Measurements from ENCODE around the gene CHTOP. TPM values are rescaled to one million over a fixed set of nuclear protein-coding genes. Genes with fewer than 3 reads are reported as not detected.

CHTOP gene
- total and polyA plus RNA-seq, 2 of the 8 experiments (the other 6 are each of a cell fraction or from before 2014, with no cell fraction given): 84.6 to 104 TPM

- no peak overlapping the region for H4K91ac ChIP-seq (replicated peaks; ENCODE audit: insufficient read length, low read length)
- WGBS, 2 experiments (ENCODE audit: extremely low coverage in 1 of 2, insufficient coverage in 1 of 2, insufficient read length in 1 of 2, insufficient replicate concordance in 2 of 2, low coverage in 1 of 2, low lambda C conversion rate in 2 of 2, missing lambda C conversion rate in 1 of 2): 94% methylated on average over 6 of the region's 6 CpGs; no CpG with 5 or more reads in 1 of the 2 experiments
- TF ChIP-seq PHF8 (conservative IDR thresholded peaks at IDR 0.05; ENCODE audit: low read depth, low read length): no peak
- TF ChIP-seq CBX8 (IDR thresholded peaks at IDR 0.05; ENCODE audit: borderline replicate concordance, low read depth, low read length): no peak
- no peak for TF ChIP-seq SRF (IDR thresholded peaks at IDR 0.05; ENCODE audit: low read depth, low read length)
- no peak for TF ChIP-seq SP2 (IDR thresholded peaks at IDR 0.05; ENCODE audit: low read length)
- no peak for TF ChIP-seq KDM4A (IDR thresholded peaks at IDR 0.05; ENCODE audit: low read depth, low read length, severe bottlenecking)
- TF ChIP-seq ASH2L (IDR thresholded peaks at IDR 0.05; ENCODE audit: low read length): no peak
These were observed 24.3 kb upstream of the CHTOP start for GRCh38 chr1:153609585-153609907.

More at GRCh38 chr1:153609585-153609907, 24.3 kb upstream of the CHTOP start:
- CTCF ChIA-PET (ENCODE audit: partially characterized antibody): interaction anchor here (0.9 to 15.9 kb wide), 4 partner anchors 18 to 76 kb away, joined by 3 to 224 read pairs (median 5); partner anchors contain the start of gene S100A13
- no peaks in the 10 kb centered on the region for H3K79me2 ChIP-seq (ENCODE audit: control insufficient read depth in 1 of 2, insufficient read depth in 2 of 2, low read length in 2 of 2)
- no peak overlapping the region; the same call in 1 of the 2 replicates for H2BK5ac ChIP-seq (ENCODE audit: low read depth, low read length)
- no peak overlapping the region for H2BK120ac ChIP-seq (replicated peaks; ENCODE audit: low read depth, low read length)
- H4K20me1 ChIP-seq (replicated peaks in 1 of 2; ENCODE audit: control insufficient read depth in 1 of 2, insufficient read depth in 2 of 2, low read length in 2 of 2): no peaks in the 10 kb centered on the region
- H3K4me2 ChIP-seq (ENCODE audit: insufficient read depth in 1 of 2, low read depth in 2 of 2, low read length in 2 of 2): no peak overlapping the region
- no peak for FAIRE-seq
- no peaks in the 10 kb centered on the region for H3K79me1 ChIP-seq (ENCODE audit: low read depth, low read length)
- H4K5ac ChIP-seq (ENCODE audit: insufficient read length, low read depth, low read length): no peak overlapping the region
- H2BK15ac ChIP-seq (ENCODE audit: low read length): peak overlapping the region; percentile 36
- H3K23me2 ChIP-seq (ENCODE audit: low read depth, low read length): peaks cover 3% of the 10 kb centered on the region; the same call in 1 of the 2 replicates
- H3K4me1 ChIP-seq (replicated peaks in 1 of 4; ENCODE audit: control insufficient read depth in 3 of 4, insufficient read depth in 4 of 4, low read length in 3 of 4): peaks cover 0 to 35% (median 21%) of the 10 kb centered on the region in 4 experiments; a peak in 6 of 7 replicates
- no peak overlapping the region for H4K8ac ChIP-seq (ENCODE audit: extremely low read depth, insufficient read depth, low read length)
- DNase-seq (ENCODE audit: low read depth in 1 of 2, low spot score in 2 of 2): no peak
- H2AFZ ChIP-seq (ENCODE audit: low read length): no peak overlapping the region
- H3K23ac ChIP-seq (ENCODE audit: insufficient read length): no peak overlapping the region
- H3K36me3 ChIP-seq (ENCODE audit: control insufficient read depth in 2 of 4, insufficient read depth in 4 of 4, low read length in 3 of 4): no peaks in the 10 kb centered on the region
- no peak overlapping the region for H3K4me3 ChIP-seq (ENCODE audit: extremely low read depth in 1 of 4, insufficient read depth in 2 of 4, low read depth in 3 of 4, low read length in 4 of 4)
- H3K56ac ChIP-seq (replicated peaks; ENCODE audit: insufficient read length, low read depth, low read length): no peak overlapping the region
- H2BK20ac ChIP-seq (ENCODE audit: low read length): no peak overlapping the region
- no peak overlapping the region for H3K27ac ChIP-seq (ENCODE audit: low read depth, low read length)
- H3K9me3 ChIP-seq (ENCODE audit: insufficient read depth in 2 of 2, low read depth in 1 of 2, low read length in 1 of 2): no peaks in the 10 kb centered on the region
- H3K4ac ChIP-seq (replicated peaks; ENCODE audit: insufficient read length, low read depth, low read length): no peak overlapping the region
- H3K27me3 ChIP-seq (replicated peaks in 1 of 4; ENCODE audit: control insufficient read depth in 3 of 4, extremely low read depth in 1 of 4, insufficient read depth in 3 of 4, low read length in 3 of 4): no peaks in the 10 kb centered on the region; a peak in 1 of 7 replicates
- H3K9ac ChIP-seq (replicated peaks in 1 of 4; ENCODE audit: extremely low read depth in 1 of 4, low read depth in 3 of 4, low read length in 3 of 4): no peak overlapping the region
- no peak overlapping the region for H3K18ac ChIP-seq (ENCODE audit: extremely low read depth, low read length)
- no peak overlapping the region for H3K14ac ChIP-seq (ENCODE audit: insufficient read length)
- no peak overlapping the region for H2AK5ac ChIP-seq (ENCODE audit: low read depth, low read length)
- POLR2A ChIA-PET (ENCODE audit: partially characterized antibody): interaction anchor here (0.6 to 15.3 kb wide), 2 partner anchors 19 to 166 kb away, joined by 3 to 261 read pairs; partner anchors contain the start of genes CHTOP, S100A1, S100A13 and SLC27A3
- H2BK12ac ChIP-seq (ENCODE audit: low read depth, low read length): peak overlapping the region; percentile 92; the same call in 1 of the 2 replicates
